K562 (cell line): ENCODE results near the gene LMAN1L. TPM values are rescaled to one million over a fixed set of nuclear protein-coding genes. Genes with fewer than 3 reads are reported as not detected.

Source experiments
- BRF1 ChIP-seq: IDR thresholded peaks from 3 replicates; pipeline ENCODE4 v1.6.1; 2011; ENCODE audit warnings: borderline replicate concordance, mild to moderate bottlenecking; ENCODE audit not compliant: insufficient read length; ENCODE audit errors: extremely low read depth
- COPS2 ChIP-seq: fragments of 450-650 bp; conservative IDR thresholded peaks from 2 replicates; pipeline ENCODE4 v1.6.1; 2016; ENCODE audit warnings: mild to moderate bottlenecking, moderate library complexity
- E2F3 ChIP-seq: fragments of 250-450 bp; sonication (Bioruptor Pico); IDR thresholded peaks from 2 replicates; pipeline ENCODE4 v1.4.0; 2020; ENCODE audit warnings: mild to moderate bottlenecking
- HDAC1 ChIP-seq, 2 experiments: fragments of 450-650 bp; IDR thresholded peaks; 2 replicates each; pipeline ENCODE4 v1.6.1; 2016 to 2017; ENCODE audit warnings: inconsistent platforms in 1 of 2, mild to moderate bottlenecking in 1 of 2, moderate library complexity in 1 of 2
- HNRNPK ChIP-seq: fragments of 200-400 bp; formaldehyde crosslinking; IDR thresholded peaks from one replicate; pipeline ENCODE4 v1.6.1; 2018; ENCODE audit warnings: mild to moderate bottlenecking, low read depth, low read length; ENCODE audit not compliant: poor library complexity, severe bottlenecking
- JUND ChIP-seq, 2 experiments: IDR thresholded peaks; 2 replicates in 1 of 2; 3 replicates in 1 of 2; pipeline ENCODE4 v1.6.1; 2011; ENCODE audit warnings: borderline replicate concordance in 2 of 2, low read depth in 2 of 2, low read length in 2 of 2, improper control_type of control experiment in 1 of 2, missing biosample characterization in 1 of 2, missing genetic modification characterization in 1 of 2, missing genetic modification reagents in 1 of 2
- RB1 ChIP-seq: fragments of 450-650 bp; IDR thresholded peaks from 2 replicates; pipeline ENCODE4 v1.6.1; 2017; ENCODE audit warnings: low read depth, mild to moderate bottlenecking
- RCOR1 ChIP-seq, 2 experiments: IDR thresholded peaks; 2 replicates each; pipeline ENCODE4 v1.6.1; 2012; ENCODE audit warnings: low read depth in 2 of 2, low read length in 2 of 2, borderline replicate concordance in 1 of 2, improper control_type of control experiment in 1 of 2
- RUNX1 ChIP-seq: sonication (generic); IDR thresholded peaks from 2 replicates; pipeline ENCODE4 v1.6.1; 2016; ENCODE audit warnings: antibody characterized with exemption, low read depth
- SOX6 ChIP-seq: fragments of 450-650 bp; IDR thresholded peaks from 2 replicates; pipeline ENCODE4 v1.6.1; 2014; ENCODE audit warnings: mild to moderate bottlenecking
- ZBTB1 ChIP-seq: sonication (generic); formaldehyde crosslinking; IDR thresholded peaks from 2 replicates; pipeline ENCODE4 v1.8.1; 2023; ENCODE audit warnings: missing genetic modification reagents, low read depth, mild to moderate bottlenecking, borderline replicate concordance
- ZNF518B ChIP-seq: fragments of 250-450 bp; sonication (Bioruptor Pico); IDR thresholded peaks from 2 replicates; pipeline ENCODE4 v1.5.0; 2021; ENCODE audit warnings: mild to moderate bottlenecking, moderate library complexity
- polyA plus RNA-seq, 8 experiments: library from polyadenylated mRNA; depleted of rRNA in 4 of 8; stranded (reverse) in 5 of 8; unstranded in 3 of 8; fragments of >200 nt; fragmentation: Nextera tagmentation in 2 of 8; fragmentation: Illumina TruSeq in 1 of 8; extraction: Ambion mirVana in 2 of 8; extraction: Trizol in 1 of 8; gene quantifications; 2 replicates each; pipeline versions ENCODE4 v1.2.1 to v1.2.3, GENCODE V29; 2011 to 2014; ENCODE audit warnings: inconsistent platforms in 1 of 8, missing spikeins in 1 of 8
- total RNA-seq, 7 experiments: library from RNA; depleted of rRNA in 6 of 7; stranded (reverse); fragments of >200 nt in 6 of 7; fragmentation: Illumina TruSeq in 2 of 7; extraction: Trizol in 2 of 7; gene quantifications; 2 replicates each; pipeline versions ENCODE4 v1.2.1 to v1.2.3, GENCODE V29; 2011 to 2021; ENCODE audit warnings: low replicate concordance in 1 of 7
- TF ChIP-seq, protein P1 (sequence below), 2 experiments: fragments of 450-650 bp; conservative IDR thresholded peaks; 2 replicates each; pipeline ENCODE4 v1.6.1; 2017; ENCODE audit warnings: mild to moderate bottlenecking in 2 of 2, moderate library complexity in 2 of 2
- TF ChIP-seq, protein P2 (sequence below), 2 experiments: IDR thresholded peaks; 2 replicates each; pipeline ENCODE4 v1.6.1; 2011; ENCODE audit warnings: borderline replicate concordance in 1 of 2, control low read depth in 1 of 2, low read depth in 1 of 2, low read length in 1 of 2, mild to moderate bottlenecking in 1 of 2, mixed read lengths in 1 of 2, moderate library complexity in 1 of 2; ENCODE audit not compliant: insufficient read depth in 1 of 2, insufficient read length in 1 of 2, poor library complexity in 1 of 2, severe bottlenecking in 1 of 2; ENCODE audit errors: extremely low read depth in 1 of 2
- TF ChIP-seq, protein P3 (sequence below): sonication (generic); formaldehyde crosslinking; IDR thresholded peaks from 2 replicates; pipeline ENCODE4 v1.9.0; 2022; ENCODE audit warnings: mild to moderate bottlenecking, missing genetic modification reagents

LMAN1L gene
- total and polyA plus RNA-seq, 9 of the 15 experiments (the other 6 are each of a cell fraction or from before 2014, with no cell fraction given): not detected

GRCh38 chr15:74873036-74873755 is 60.6 kb downstream of the LMAN1L start, which contains the start of gene SCAMP2 (continued):
- TF ChIP-seq HNRNPK: peak; percentile 36
- TF ChIP-seq RCOR1 (IDR thresholded peaks at IDR 0.05; ENCODE audit: borderline replicate concordance in 1 of 2, low read depth in 2 of 2, low read length in 2 of 2): peak in 1 of 2 experiments; percentile 18; a peak in 1 of 4 replicates
- TF ChIP-seq, protein P1, sequence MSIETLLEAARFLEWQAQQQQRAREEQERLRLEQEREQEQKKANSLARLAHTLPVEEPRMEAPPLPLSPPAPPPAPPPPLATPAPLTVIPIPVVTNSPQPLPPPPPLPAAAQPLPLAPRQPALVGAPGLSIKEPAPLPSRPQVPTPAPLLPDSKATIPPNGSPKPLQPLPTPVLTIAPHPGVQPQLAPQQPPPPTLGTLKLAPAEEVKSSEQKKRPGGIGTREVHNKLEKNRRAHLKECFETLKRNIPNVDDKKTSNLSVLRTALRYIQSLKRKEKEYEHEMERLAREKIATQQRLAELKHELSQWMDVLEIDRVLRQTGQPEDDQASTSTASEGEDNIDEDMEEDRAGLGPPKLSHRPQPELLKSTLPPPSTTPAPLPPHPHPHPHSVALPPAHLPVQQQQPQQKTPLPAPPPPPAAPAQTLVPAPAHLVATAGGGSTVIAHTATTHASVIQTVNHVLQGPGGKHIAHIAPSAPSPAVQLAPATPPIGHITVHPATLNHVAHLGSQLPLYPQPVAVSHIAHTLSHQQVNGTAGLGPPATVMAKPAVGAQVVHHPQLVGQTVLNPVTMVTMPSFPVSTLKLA (conservative IDR thresholded peaks at IDR 0.05): peak; percentile 77 to 89
- 0 out of 2 replicates have a peak, but pooled peaks have one; percentile 10 for TF ChIP-seq SOX6
- TF ChIP-seq RB1: peak; percentile 67
- TF ChIP-seq, protein P2, sequence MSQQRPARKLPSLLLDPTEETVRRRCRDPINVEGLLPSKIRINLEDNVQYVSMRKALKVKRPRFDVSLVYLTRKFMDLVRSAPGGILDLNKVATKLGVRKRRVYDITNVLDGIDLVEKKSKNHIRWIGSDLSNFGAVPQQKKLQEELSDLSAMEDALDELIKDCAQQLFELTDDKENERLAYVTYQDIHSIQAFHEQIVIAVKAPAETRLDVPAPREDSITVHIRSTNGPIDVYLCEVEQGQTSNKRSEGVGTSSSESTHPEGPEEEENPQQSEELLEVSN (IDR thresholded peaks at IDR 0.05; ENCODE audit: borderline replicate concordance in 1 of 2, extremely low read depth in 1 of 2, insufficient read depth in 1 of 2, insufficient read length in 1 of 2, low read depth in 1 of 2, low read length in 1 of 2, poor library complexity in 1 of 2, severe bottlenecking in 1 of 2): peak; percentile 30 to 41
- no peak for TF ChIP-seq BRF1
- TF ChIP-seq RUNX1: no peak
- TF ChIP-seq ZBTB1 (CRISPR knock-in tag): peak; percentile 64; the same call in 1 of the 2 replicates
- peak; percentile 41; the same call in 1 of the 2 replicates for TF ChIP-seq E2F3
- peak in 1 of 2 experiments; percentile 90; a peak in 2 of 4 replicates for TF ChIP-seq HDAC1 (IDR thresholded peaks at IDR 0.05)
- no peak for TF ChIP-seq ZNF518B (CRISPR knock-in tag)
- TF ChIP-seq, protein P3, sequence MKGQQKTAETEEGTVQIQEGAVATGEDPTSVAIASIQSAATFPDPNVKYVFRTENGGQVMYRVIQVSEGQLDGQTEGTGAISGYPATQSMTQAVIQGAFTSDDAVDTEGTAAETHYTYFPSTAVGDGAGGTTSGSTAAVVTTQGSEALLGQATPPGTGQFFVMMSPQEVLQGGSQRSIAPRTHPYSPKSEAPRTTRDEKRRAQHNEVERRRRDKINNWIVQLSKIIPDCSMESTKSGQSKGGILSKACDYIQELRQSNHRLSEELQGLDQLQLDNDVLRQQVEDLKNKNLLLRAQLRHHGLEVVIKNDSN (CRISPR knock-in tag): no peak; the same call in 1 of the 2 replicates
- TF ChIP-seq COPS2: no peak
- TF ChIP-seq JUND (IDR thresholded peaks at IDR 0.05; ENCODE audit: borderline replicate concordance, low read depth, low read length): 0 out of 2 replicates have a peak, but pooled peaks have one; percentile 21
- 0 out of 3 replicates have a peak, but pooled peaks have one; percentile 6 for TF ChIP-seq JUND (tag; IDR thresholded peaks at IDR 0.05; ENCODE audit: borderline replicate concordance, low read depth, low read length)
